Measurements from ENCODE around the gene MMP7. TPM values are rescaled to one million over a fixed set of nuclear protein-coding genes. Genes with fewer than 3 reads are reported as not detected.

Gene MMP7
- total RNA-seq, 2 experiments from 2014 or later: not detected

- CTCF ChIA-PET: interaction anchor here (0.6 to 1.7 kb wide), 3 partner anchors 11 to 177 kb away, joined by 3 to 4 read pairs (median 3); no protein-coding TSS in a partner anchor
- H3K27ac ChIP-seq (ENCODE audit: low read depth in 1 of 2, low read length in 2 of 2): no peak overlapping the region
- no peaks in the 10 kb centered on the region for H3K4me1 ChIP-seq (ENCODE audit: insufficient read depth, low read length)
- no peak overlapping the region for H3K4me3 Mint-ChIP-seq
- H3K9me3 ChIP-seq (ENCODE audit: control insufficient read depth in 1 of 2, insufficient read depth in 1 of 2, low read length in 2 of 2): no peaks in the 10 kb centered on the region
- no peaks in the 10 kb centered on the region for H3K9me3 Mint-ChIP-seq
- H3K27me3 ChIP-seq (ENCODE audit: control insufficient read depth in 1 of 2, insufficient read depth in 2 of 2, low read length in 2 of 2): no peaks in the 10 kb centered on the region
- no peaks in the 10 kb centered on the region for H3K4me1 Mint-ChIP-seq (ENCODE audit: low read depth)
- H3K27ac Mint-ChIP-seq: no peak overlapping the region
- POLR2A ChIA-PET: interaction anchor here (1.3 kb wide), 1 partner anchor 169 kb away, joined by 3 read pairs; no protein-coding TSS in a partner anchor
- TF ChIP-seq CTCF (IDR thresholded peaks at IDR 0.05): no peak
- no peak overlapping the region for H3K4me3 ChIP-seq (ENCODE audit: low read length)
- H3K36me3 Mint-ChIP-seq (ENCODE audit: low read depth): no peaks in the 10 kb centered on the region
- peaks cover 10% of the 10 kb centered on the region for H3K27me3 Mint-ChIP-seq
- no peaks in the 10 kb centered on the region for H3K36me3 ChIP-seq (ENCODE audit: insufficient read depth, low read length)
- DNase-seq (peak in 2 of 14 experiments; percentile 7 to 11), ATAC-seq (ENCODE audit: poor library complexity) (no peak)
- intact Hi-C loops (cut with DNase I, micrococcal nuclease): no loop called here
These were observed 12.1 kb downstream of the MMP7 start for GRCh38 chr11:102518296-102519094.

GRCh38 chr11:102517670-102518069 lies 12.9 kb downstream of the MMP7 start:
- ATAC-seq (ENCODE audit: poor library complexity): no peak
- no peak overlapping the region for H3K27ac ChIP-seq (ENCODE audit: low read depth in 1 of 2, low read length in 2 of 2)
- H3K4me3 Mint-ChIP-seq: no peak overlapping the region
- DNase-seq: no peak
- no peak overlapping the region for H3K4me3 ChIP-seq (ENCODE audit: low read length)
- no peaks in the 10 kb centered on the region for H3K4me1 Mint-ChIP-seq (ENCODE audit: low read depth)
- H3K27ac Mint-ChIP-seq: no peak overlapping the region
- H3K36me3 ChIP-seq (ENCODE audit: insufficient read depth, low read length): no peaks in the 10 kb centered on the region
- H3K4me1 ChIP-seq (ENCODE audit: insufficient read depth, low read length): no peaks in the 10 kb centered on the region
- no peaks in the 10 kb centered on the region for H3K36me3 Mint-ChIP-seq (ENCODE audit: low read depth)
- intact Hi-C loops (cut with DNase I, micrococcal nuclease): no loop called here
- no peaks in the 10 kb centered on the region for H3K9me3 ChIP-seq (ENCODE audit: control insufficient read depth in 1 of 2, insufficient read depth in 1 of 2, low read length in 2 of 2)
- no peaks in the 10 kb centered on the region for H3K27me3 ChIP-seq (ENCODE audit: control insufficient read depth in 1 of 2, insufficient read depth in 2 of 2, low read length in 2 of 2)
- ChIA-PET POLR2A (no interaction called here), CTCF (interaction anchor here (1.4 kb wide), 1 partner anchor 12 kb away, joined by 3 read pairs; no protein-coding TSS in a partner anchor)
- no peak for TF ChIP-seq CTCF (IDR thresholded peaks at IDR 0.05)
- H3K27me3 Mint-ChIP-seq: peaks cover 10% of the 10 kb centered on the region
- H3K9me3 Mint-ChIP-seq: no peaks in the 10 kb centered on the region

GRCh38 chr11:102516179-102516578 lies 14.4 kb downstream of the MMP7 start:
- Histone ChIP-seq H3K4me1 (ENCODE audit: insufficient read depth, low read length) (no peaks in the 10 kb centered on the region), H3K9me3 (ENCODE audit: control insufficient read depth in 1 of 2, insufficient read depth in 1 of 2, low read length in 2 of 2) (no peaks in the 10 kb centered on the region), H3K27me3 (ENCODE audit: control insufficient read depth in 1 of 2, insufficient read depth in 2 of 2, low read length in 2 of 2) (no peaks in the 10 kb centered on the region), H3K27ac (ENCODE audit: low read depth in 1 of 2, low read length in 2 of 2) (no peak overlapping the region), H3K4me3 (ENCODE audit: low read length) (no peak overlapping the region), H3K36me3 (ENCODE audit: insufficient read depth, low read length) (no peaks in the 10 kb centered on the region)
- Mint-ChIP-seq H3K4me3 (no peak overlapping the region), H3K9me3 (no peaks in the 10 kb centered on the region), H3K36me3 (ENCODE audit: low read depth) (no peaks in the 10 kb centered on the region), H3K4me1 (ENCODE audit: low read depth) (no peaks in the 10 kb centered on the region), H3K27ac (no peak overlapping the region), H3K27me3 (peaks cover 10% of the 10 kb centered on the region)
- ChIA-PET CTCF (no interaction called here), POLR2A (no interaction called here)
- no peak for TF ChIP-seq CTCF (IDR thresholded peaks at IDR 0.05)
- ATAC-seq (ENCODE audit: poor library complexity) (no peak), DNase-seq (no peak)
- intact Hi-C loops (cut with DNase I, micrococcal nuclease): no loop called here

All from CD4-positive, alpha-beta T cell (primary cell).